ENCODE results near the gene TUBB4A. TPM values are rescaled to one million over a fixed set of nuclear protein-coding genes. Genes with fewer than 3 reads are reported as not detected.

TUBB4A gene
- total RNA-seq, 1 donor from 2014 or later, result 0.58 TPM

- TF ChIP-seq CTCF (IDR thresholded peaks at IDR 0.05), result no peak
- no peak for ATAC-seq
- H3K27ac ChIP-seq, result no peak overlapping the region
- intact Hi-C loops (cut with DNase I), result no loop called here
- H3K4me1 ChIP-seq, result no peaks in the 10 kb centered on the region
- H3K4me3 ChIP-seq, result no peak overlapping the region
- peaks cover 3% of the 10 kb centered on the region for H3K27me3 ChIP-seq
- H3K36me3 ChIP-seq, result no peaks in the 10 kb centered on the region
- no peaks in the 10 kb centered on the region for H3K9me3 ChIP-seq
- DNase-seq, result no peak
These were observed 6.2 kb downstream of the TUBB4A start for GRCh38 chr19:6495947-6496346.

GRCh38 chr19:6494438-6495036, 7.6 kb downstream of the TUBB4A start:
- no peak for ATAC-seq
- intact Hi-C loops (cut with DNase I), result no loop called here

GRCh38 chr19:6491802-6492592, 10.1 kb downstream of the TUBB4A start:
- TF ChIP-seq CTCF (IDR thresholded peaks at IDR 0.05), result no peak
- ATAC-seq, result no peak

More at GRCh38 chr19:6494438-6495036, 7.6 kb downstream of the TUBB4A start:
- TF ChIP-seq CTCF (IDR thresholded peaks at IDR 0.05), result no peak
- Histone ChIP-seq H3K27ac (no peak overlapping the region), H3K4me3 (no peak overlapping the region), H3K4me1 (no peaks in the 10 kb centered on the region), H3K27me3 (no peaks in the 10 kb centered on the region), H3K9me3 (no peaks in the 10 kb centered on the region), H3K36me3 (no peaks in the 10 kb centered on the region)
- no peak for DNase-seq

GRCh38 chr19:6490134-6490533, 12.0 kb downstream of the TUBB4A start:
- Histone ChIP-seq H3K27me3 (no peaks in the 10 kb centered on the region), H3K27ac (no peak overlapping the region), H3K9me3 (no peaks in the 10 kb centered on the region), H3K4me3 (no peak overlapping the region), H3K4me1 (no peaks in the 10 kb centered on the region), H3K36me3 (no peaks in the 10 kb centered on the region)
- DNase-seq (no peak), ATAC-seq (no peak)
- TF ChIP-seq CTCF (IDR thresholded peaks at IDR 0.05), result no peak
- intact Hi-C loops (cut with DNase I), result no loop called here

More at GRCh38 chr19:6491802-6492592, 10.1 kb downstream of the TUBB4A start:
- no peak for DNase-seq
- H3K4me3 ChIP-seq, result no peak overlapping the region
- no peak overlapping the region for H3K27ac ChIP-seq
- H3K4me1 ChIP-seq, result no peaks in the 10 kb centered on the region
- H3K36me3 ChIP-seq, result no peaks in the 10 kb centered on the region
- no peaks in the 10 kb centered on the region for H3K27me3 ChIP-seq
- H3K9me3 ChIP-seq, result no peaks in the 10 kb centered on the region
- intact Hi-C loops (cut with DNase I), result no loop called here

- no peak overlapping the region for H3K4me3 ChIP-seq
- intact Hi-C loops (cut with DNase I), result no loop called here
- no peak for DNase-seq
- TF ChIP-seq CTCF (IDR thresholded peaks at IDR 0.05), result no peak
- no peak for ATAC-seq
- no peak overlapping the region for H3K27ac ChIP-seq
- no peaks in the 10 kb centered on the region for H3K36me3 ChIP-seq
- H3K27me3 ChIP-seq, result no peaks in the 10 kb centered on the region
- H3K9me3 ChIP-seq, result no peaks in the 10 kb centered on the region
- no peaks in the 10 kb centered on the region for H3K4me1 ChIP-seq
These were observed 12.6 kb downstream of the TUBB4A start for GRCh38 chr19:6489278-6490061.

Data from upper lobe of right lung (tissue), 1 donor.